ENCODE data around the gene ASPHD1.

ASPHD1 gene

GRCh38 chr16:29922986-29923501 is 22.8 kb downstream of the ASPHD1 start:
- no peak for DNase-seq (ENCODE audit: low read depth in 1 of 2, low spot score in 1 of 2)
- no peak overlapping the region for H3K27ac ChIP-seq (replicated peaks)

GRCh38 chr16:29925105-29925756 is 24.9 kb downstream of the ASPHD1 start:
- H3K27ac ChIP-seq (replicated peaks): peak overlapping the region; percentile 75
- DNase-seq (ENCODE audit: low read depth in 1 of 2, low spot score in 1 of 2): peak in 1 of 2 experiments; percentile 32
- H3K27me3 ChIP-seq (ENCODE audit: insufficient read depth, poor library complexity, severe bottlenecking): no peaks in the 10 kb centered on the region
- no peak for TF ChIP-seq REST (IDR thresholded peaks at IDR 0.05; ENCODE audit: insufficient replicate concordance, low read depth)
- no peak for TF ChIP-seq SPI1 (IDR thresholded peaks at IDR 0.05; ENCODE audit: borderline replicate concordance, low read depth)
- TF ChIP-seq POLR2AphosphoS5 (IDR thresholded peaks at IDR 0.05; ENCODE audit: low read depth): no peak
- no peak for TF ChIP-seq CTCF (IDR thresholded peaks at IDR 0.05; ENCODE audit: insufficient read depth, low read length)
- H3K4me3 ChIP-seq (replicated peaks; ENCODE audit: insufficient read depth, low read length): peak overlapping the region; percentile 100

More at GRCh38 chr16:29922986-29923501, 22.8 kb downstream of the ASPHD1 start:
- no peak overlapping the region for H3K4me3 ChIP-seq (replicated peaks; ENCODE audit: insufficient read depth, low read length)
- H3K27me3 ChIP-seq (ENCODE audit: insufficient read depth, poor library complexity, severe bottlenecking): no peaks in the 10 kb centered on the region
- TF ChIP-seq GABPA (IDR thresholded peaks at IDR 0.05; ENCODE audit: low read depth) (no peak), SPI1 (IDR thresholded peaks at IDR 0.05; ENCODE audit: borderline replicate concordance, low read depth) (no peak), POLR2AphosphoS5 (IDR thresholded peaks at IDR 0.05; ENCODE audit: low read depth) (no peak), CTCF (IDR thresholded peaks at IDR 0.05; ENCODE audit: insufficient read depth, low read length) (no peak), REST (IDR thresholded peaks at IDR 0.05; ENCODE audit: insufficient replicate concordance, low read depth) (no peak)

- peak within 1 kb of the TSS; percentile 75 for H3K27ac ChIP-seq (replicated peaks)
- DNase-seq (ENCODE audit: low read depth in 1 of 2, low spot score in 1 of 2): peak; percentile 74 to 78
- H3K27me3 ChIP-seq (ENCODE audit: insufficient read depth, poor library complexity, severe bottlenecking): no peaks in the 10 kb centered on the region
Observed at GRCh38 chr16:29925781-29926710, 25.8 kb downstream of the ASPHD1 start, which contains the start of gene KCTD13. Gene KCTD13 (minus strand): TSS chr16:29926226. CDS start chr16:29926033, 193 bp downstream.

GRCh38 chr16:29926711-29927052 is 26.4 kb downstream of the ASPHD1 start:
- Histone ChIP-seq H3K27ac (replicated peaks) (peak overlapping the region; percentile 75), H3K27me3 (ENCODE audit: insufficient read depth, poor library complexity, severe bottlenecking) (no peaks in the 10 kb centered on the region), H3K4me3 (replicated peaks; ENCODE audit: insufficient read depth, low read length) (peak overlapping the region; percentile 100)
- no peak for TF ChIP-seq POLR2AphosphoS5 (IDR thresholded peaks at IDR 0.05; ENCODE audit: low read depth)
- TF ChIP-seq CTCF (IDR thresholded peaks at IDR 0.05; ENCODE audit: insufficient read depth, low read length): no peak
- no peak for TF ChIP-seq REST (IDR thresholded peaks at IDR 0.05; ENCODE audit: insufficient replicate concordance, low read depth)
- TF ChIP-seq SPI1 (IDR thresholded peaks at IDR 0.05; ENCODE audit: borderline replicate concordance, low read depth): no peak
- TF ChIP-seq GABPA (IDR thresholded peaks at IDR 0.05; ENCODE audit: low read depth): no peak
- DNase-seq (ENCODE audit: low read depth in 1 of 2, low spot score in 1 of 2): no peak

More at GRCh38 chr16:29925781-29926710, 25.8 kb downstream of the ASPHD1 start, which contains the start of gene KCTD13:
- H3K4me3 ChIP-seq (replicated peaks; ENCODE audit: insufficient read depth, low read length): peak within 1 kb of the TSS; percentile 100
- TF ChIP-seq GABPA (IDR thresholded peaks at IDR 0.05; ENCODE audit: low read depth) (no peak), POLR2AphosphoS5 (IDR thresholded peaks at IDR 0.05; ENCODE audit: low read depth) (peak; percentile 92)
